B cell (primary cell): Measurements from ENCODE around the gene HAND2. TPM values are rescaled to one million over a fixed set of nuclear protein-coding genes. Genes with fewer than 3 reads are reported as not detected.

ENCODE experiments used
- ATAC-seq: fragments of 200-7000 bp; cut with Tn5 transposase; one replicate; pipeline ENCODE4 v1.10.0; 2021; ENCODE audit warnings: low read depth, mild to moderate bottlenecking, moderate number of reproducible peaks, moderate library complexity
- CTCF ChIA-PET: fragments of 350-600 bp; sonication (Branson Sonifier 250); formaldehyde crosslinking; loops from one replicate; lab custom pipeline; 2021; ENCODE audit warnings: antibody characterized with exemption, inconsistent platforms; lab: Charles Lee
- POLR2A ChIA-PET: fragments of 350-600 bp; sonication (Branson Sonifier 250); formaldehyde crosslinking; loops from one replicate; lab custom pipeline; 2021; ENCODE audit warnings: antibody characterized with exemption; lab: Charles Lee
- DNase-seq: peaks from one replicate; pipeline ENCODE4 v3.0.0; 2013
- H2AFZ ChIP-seq: 2 replicates; pipeline ENCODE4 v1.6.1; 2012; ENCODE audit warnings: mild to moderate bottlenecking, low read depth, low read length; ENCODE audit not compliant: insufficient read depth, poor library complexity, severe bottlenecking
- H3K27ac ChIP-seq, 2 donors: 1 replicate in 1 of 2; 2 replicates in 1 of 2; pipeline ENCODE4 v1.5.1; 2012 to 2013; ENCODE audit warnings: low read length in 2 of 2, mild to moderate bottlenecking in 2 of 2, moderate library complexity in 1 of 2
- H3K27me3 ChIP-seq, 4 experiments: fragments of 200-600 bp in 1 of 4; sonication (generic) in 1 of 4; replicated peaks in 1 of 4; 1 replicate in 2 of 4; 2 replicates in 2 of 4; pipeline versions ENCODE4 v1.6.1 to v1.7.0; 2013 to 2016; ENCODE audit warnings: low read length in 3 of 4, mild to moderate bottlenecking in 2 of 4, mixed read lengths in 1 of 4, moderate library complexity in 1 of 4; ENCODE audit not compliant: insufficient read depth in 4 of 4, control insufficient read depth in 3 of 4; ENCODE audit errors: control extremely low read depth in 1 of 4
- H3K36me3 ChIP-seq, 2 experiments: replicated peaks in 1 of 2; 1 replicate in 1 of 2; 2 replicates in 1 of 2; pipeline versions ENCODE4 v1.6.1 to v1.7.1; 2013; ENCODE audit warnings: low read length in 1 of 2; ENCODE audit not compliant: insufficient read depth in 2 of 2, control insufficient read depth in 1 of 2; ENCODE audit errors: control extremely low read depth in 1 of 2, extremely low read depth in 1 of 2
- H3K4me1 ChIP-seq, 2 donors: fragments of 200-600 bp in 1 of 2; sonication (generic) in 1 of 2; 1 replicate in 1 of 2; 2 replicates in 1 of 2; pipeline versions ENCODE4 v1.5.1 to v1.6.1; 2013 to 2017; ENCODE audit warnings: low read length in 2 of 2; ENCODE audit not compliant: control insufficient read depth in 2 of 2, insufficient read depth in 2 of 2
- H3K4me2 ChIP-seq: replicated peaks from 2 replicates; pipeline ENCODE3; 2012; ENCODE audit warnings: mild to moderate bottlenecking, low read depth, low read length; ENCODE audit not compliant: poor library complexity, severe bottlenecking
- H3K4me3 ChIP-seq, 5 experiments: fragments of 200-600 bp in 1 of 5; sonication (generic) in 1 of 5; 1 replicate in 3 of 5; 2 replicates in 2 of 5; pipeline versions ENCODE4 v1.5.1 to v1.7.0; 2011 to 2016; ENCODE audit warnings: low read length in 4 of 5, mild to moderate bottlenecking in 4 of 5, low read depth in 2 of 5, control low read depth in 1 of 5, moderate library complexity in 1 of 5; ENCODE audit not compliant: insufficient read depth in 1 of 5; ENCODE audit errors: control extremely low read depth in 1 of 5, extremely low read depth in 1 of 5
- H3K79me2 ChIP-seq: fragments of 200-600 bp; sonication (generic); one replicate; pipeline ENCODE4 v1.6.0; 2016; ENCODE audit warnings: low read length; ENCODE audit not compliant: control insufficient read depth, insufficient read depth
- H3K9ac ChIP-seq: fragments of 200-600 bp; sonication (generic); 2 replicates; pipeline ENCODE4 v1.6.1; 2017; ENCODE audit warnings: mild to moderate bottlenecking, low read length, moderate library complexity
- H3K9me3 ChIP-seq, 3 donors: one replicate each; pipeline versions ENCODE4 v1.6.1 to v1.7.1; 2013; ENCODE audit warnings: low read length in 2 of 3; ENCODE audit not compliant: control insufficient read depth in 2 of 3, insufficient read depth in 1 of 3; ENCODE audit errors: control extremely low read depth in 1 of 3
- H4K20me1 ChIP-seq: 2 replicates; pipeline ENCODE4 v1.6.0; 2012; ENCODE audit warnings: mild to moderate bottlenecking, low read length; ENCODE audit not compliant: insufficient read depth, control insufficient read depth, poor library complexity, severe bottlenecking
- H3K27ac Mint-ChIP-seq: one replicate; pipeline ENCODE4 v1.8.0; 2021; ENCODE audit warnings: mixed read lengths
- H3K27me3 Mint-ChIP-seq: one replicate; pipeline ENCODE4 v1.8.0; 2021; ENCODE audit warnings: mixed read lengths
- H3K4me1 Mint-ChIP-seq: one replicate; pipeline ENCODE4 v1.8.0; 2021; ENCODE audit warnings: mixed read lengths
- H3K4me3 Mint-ChIP-seq: one replicate; pipeline ENCODE4 v1.8.0; 2021; ENCODE audit warnings: mixed read lengths
- H3K9me3 Mint-ChIP-seq: one replicate; pipeline ENCODE4 v1.8.0; 2022; ENCODE audit warnings: mixed read lengths; ENCODE audit not compliant: insufficient read depth
- EZH2 ChIP-seq: IDR thresholded peaks from 2 replicates; pipeline ENCODE4 v1.6.1; 2012; ENCODE audit warnings: borderline replicate concordance, low read depth, mild to moderate bottlenecking, moderate library complexity, low read length; ENCODE audit not compliant: insufficient read depth, poor library complexity, severe bottlenecking
- whole genome bisulfite sequencing: methylation state at CpG from one replicate; pipeline ENCODE4 v1.1.5; 2013; ENCODE audit warnings: missing lambda C conversion rate; ENCODE audit not compliant: insufficient coverage; 5-methylcytosine and 5-hydroxymethylcytosine counted together
- intact Hi-C: fragments of 100-400 bp; cut with micrococcal nuclease; formaldehyde crosslinking; loops from one replicate; pipeline ENCODE4 v1.10.0; 2022
- polyA plus RNA-seq: library from polyadenylated mRNA; depleted of rRNA; stranded (reverse); fragments of >200 nt; gene quantifications from 2 replicates; pipeline ENCODE4 v1.2.3, GENCODE V29; 2012
- total RNA-seq, 2 donors: library from RNA; stranded (reverse); fragments of 120-200 nt in 1 of 2; gene quantifications; 1 replicate in 1 of 2; 2 replicates in 1 of 2; pipeline versions ENCODE4 v1.2.3 to v1.2.4, GENCODE V29; 2013 to 2022
- TF ChIP-seq, protein P1 (sequence below): fragments of 200-600 bp; IDR thresholded peaks from one replicate; pipeline ENCODE4 v1.8.0; 2022; ENCODE audit warnings: antibody characterized with exemption, mild to moderate bottlenecking

The HAND2 gene
- total and polyA plus RNA-seq, 2 donors (not counting 1 experiment from before 2014, with no cell fraction given) = not detected

DNA sequence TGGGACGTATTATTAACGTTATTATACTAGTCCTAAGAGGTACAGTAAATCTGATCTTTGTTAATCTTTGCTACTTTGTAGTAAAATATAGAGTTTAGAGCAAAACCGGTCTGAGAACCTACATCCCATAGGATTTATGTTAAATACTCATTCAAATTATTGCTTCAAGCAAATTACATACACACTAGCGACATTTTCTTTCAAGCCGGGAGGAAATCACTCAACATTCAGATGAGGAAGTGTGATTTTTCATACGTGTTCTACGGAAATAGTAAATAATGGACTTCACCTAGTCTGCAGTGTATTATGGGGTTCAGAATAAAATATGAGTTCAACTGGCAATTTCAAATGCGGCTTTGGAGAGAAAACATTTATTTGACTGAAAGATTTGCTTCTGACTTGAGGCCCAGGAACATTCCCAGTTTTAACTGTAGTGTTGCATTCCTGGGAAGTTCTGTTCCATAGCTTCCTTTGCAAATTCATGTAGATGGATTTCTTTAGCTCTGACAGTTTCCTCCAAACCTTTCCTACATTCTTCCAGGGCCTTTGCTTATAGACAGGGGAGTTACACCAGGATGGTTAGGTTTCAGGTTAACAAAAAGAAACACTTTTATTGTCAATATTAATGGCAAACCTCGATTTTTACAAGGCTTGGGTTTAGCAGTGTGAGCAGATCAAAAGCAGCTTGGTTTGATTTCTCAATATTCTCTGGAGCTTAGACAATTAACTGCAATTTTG lies 5.3 kb upstream of the HAND2 start:
- DNase-seq = no peak
- H3K4me2 ChIP-seq = no peak overlapping the region
- H3K36me3 ChIP-seq = no peaks in the 10 kb centered on the region
- peaks cover 2 to 44% (median 9%) of the 10 kb centered on the region in 3 donors for H3K9me3 ChIP-seq
- H3K4me3 ChIP-seq = no peak overlapping the region
- H3K9ac ChIP-seq = no peak overlapping the region
- no peak for ATAC-seq
- POLR2A ChIA-PET = no interaction called here
- Mint-ChIP-seq H3K4me3 (no peak overlapping the region), H3K27ac (no peak overlapping the region), H3K4me1 (peaks cover 21% of the 10 kb centered on the region), H3K27me3 (peaks cover 93% of the 10 kb centered on the region), H3K9me3 (peaks cover 2% of the 10 kb centered on the region)
- H3K27me3 ChIP-seq = peaks cover 0 to 91% (median 88%) of the 10 kb centered on the region in 4 experiments
- H3K27ac ChIP-seq = no peak overlapping the region
- intact Hi-C loops = no loop called here
- H3K79me2 ChIP-seq = no peaks in the 10 kb centered on the region
- no peak overlapping the region for H2AFZ ChIP-seq
- CTCF ChIA-PET = no interaction called here
- H4K20me1 ChIP-seq = no peaks in the 10 kb centered on the region
- WGBS = 0% methylated on average over 1 of the region's 9 CpGs
- no peak for TF ChIP-seq EZH2
- TF ChIP-seq, protein P1, sequence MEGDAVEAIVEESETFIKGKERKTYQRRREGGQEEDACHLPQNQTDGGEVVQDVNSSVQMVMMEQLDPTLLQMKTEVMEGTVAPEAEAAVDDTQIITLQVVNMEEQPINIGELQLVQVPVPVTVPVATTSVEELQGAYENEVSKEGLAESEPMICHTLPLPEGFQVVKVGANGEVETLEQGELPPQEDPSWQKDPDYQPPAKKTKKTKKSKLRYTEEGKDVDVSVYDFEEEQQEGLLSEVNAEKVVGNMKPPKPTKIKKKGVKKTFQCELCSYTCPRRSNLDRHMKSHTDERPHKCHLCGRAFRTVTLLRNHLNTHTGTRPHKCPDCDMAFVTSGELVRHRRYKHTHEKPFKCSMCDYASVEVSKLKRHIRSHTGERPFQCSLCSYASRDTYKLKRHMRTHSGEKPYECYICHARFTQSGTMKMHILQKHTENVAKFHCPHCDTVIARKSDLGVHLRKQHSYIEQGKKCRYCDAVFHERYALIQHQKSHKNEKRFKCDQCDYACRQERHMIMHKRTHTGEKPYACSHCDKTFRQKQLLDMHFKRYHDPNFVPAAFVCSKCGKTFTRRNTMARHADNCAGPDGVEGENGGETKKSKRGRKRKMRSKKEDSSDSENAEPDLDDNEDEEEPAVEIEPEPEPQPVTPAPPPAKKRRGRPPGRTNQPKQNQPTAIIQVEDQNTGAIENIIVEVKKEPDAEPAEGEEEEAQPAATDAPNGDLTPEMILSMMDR = no peak
- H3K4me1 ChIP-seq = peaks cover 15 to 27% of the 10 kb centered on the region in 2 donors

- H3K27ac Mint-ChIP-seq = no peak overlapping the region
- H3K9ac ChIP-seq = no peak overlapping the region
- peaks cover 2% of the 10 kb centered on the region for H3K9me3 Mint-ChIP-seq
- H3K27me3 Mint-ChIP-seq = peaks cover 92% of the 10 kb centered on the region
- ATAC-seq = no peak
- TF ChIP-seq, protein P1 = no peak
- TF ChIP-seq EZH2 = no peak
- no peaks in the 10 kb centered on the region for H3K79me2 ChIP-seq
- no peaks in the 10 kb centered on the region for H4K20me1 ChIP-seq
- H3K27me3 ChIP-seq = peaks cover 0 to 96% (median 86%) of the 10 kb centered on the region in 4 experiments
- peaks cover 2 to 53% (median 14%) of the 10 kb centered on the region in 3 donors for H3K9me3 ChIP-seq
- peaks cover 25% of the 10 kb centered on the region for H3K4me1 Mint-ChIP-seq
- no peak overlapping the region for H3K4me3 ChIP-seq
- H3K4me2 ChIP-seq = no peak overlapping the region
- intact Hi-C loops = no loop called here
- H3K36me3 ChIP-seq = no peaks in the 10 kb centered on the region
- no CpG with 5 or more reads among the region's 1 CpG for WGBS
- ChIA-PET CTCF (no interaction called here), POLR2A (no interaction called here)
- no peak overlapping the region for H3K27ac ChIP-seq
- no peak for DNase-seq
- H3K4me3 Mint-ChIP-seq = no peak overlapping the region
- H3K4me1 ChIP-seq = peaks cover 23 to 33% of the 10 kb centered on the region in 2 donors
- no peak overlapping the region for H2AFZ ChIP-seq
These were observed 4.4 kb upstream of the HAND2 start for GRCh38 chr4:173534434-173534833.
